Suppressor macrophage (primary cell): ENCODE measurements around the gene ZFPL1.

Experiments
- DNase-seq, 4 experiments: peaks; one replicate each; pipeline ENCODE4 v3.0.0-alpha.2; 2020 to 2022

ZFPL1 gene

DNA sequence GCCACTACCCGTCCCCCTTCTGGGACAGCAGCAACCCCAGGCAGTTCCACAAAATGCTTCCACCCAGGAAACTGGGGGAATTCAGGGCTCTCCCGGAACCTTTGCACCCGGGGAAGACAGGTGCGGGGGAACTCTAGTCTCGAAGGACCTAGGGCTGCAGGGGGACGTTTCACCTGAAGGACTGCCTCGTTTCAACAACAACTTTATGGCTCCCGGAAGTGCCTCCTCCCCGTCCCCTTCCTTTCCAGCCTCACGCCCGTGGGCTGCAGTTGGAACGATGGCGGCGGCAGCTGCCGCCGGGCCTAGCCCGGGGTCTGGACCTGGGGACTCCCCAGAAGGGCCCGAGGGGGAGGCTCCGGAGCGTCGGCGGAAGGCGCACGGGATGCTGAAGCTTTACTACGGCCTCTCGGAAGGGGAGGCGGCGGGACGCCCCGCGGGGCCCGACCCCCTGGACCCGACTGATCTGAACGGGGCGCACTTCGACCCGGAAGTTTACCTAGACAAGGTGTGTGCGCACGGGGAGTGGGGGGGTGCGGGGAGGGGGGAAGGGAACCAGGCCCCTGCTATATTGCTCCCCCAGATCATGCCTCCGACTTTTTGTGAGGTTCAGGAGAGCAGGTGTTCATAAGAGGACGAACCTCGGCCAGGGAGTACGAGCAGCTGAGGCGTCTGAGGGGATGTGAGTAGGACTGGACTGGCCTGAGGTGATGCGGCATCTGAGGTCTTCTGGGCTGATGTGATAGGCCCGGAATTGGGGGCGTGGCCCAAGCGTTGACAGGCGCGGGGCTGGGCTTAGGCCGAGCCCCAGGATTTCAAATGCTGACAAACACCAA, 12.2 kb downstream of the ZFPL1 start, which contains the start of gene VPS51:
TSS of gene VPS51 (plus strand) at position 241 of the 833 bp plus-strand sequence. CDS start at position 278, 37 bp downstream.
- DNase-seq, result peak; percentile 90 to 94 (median 93)

DNA sequence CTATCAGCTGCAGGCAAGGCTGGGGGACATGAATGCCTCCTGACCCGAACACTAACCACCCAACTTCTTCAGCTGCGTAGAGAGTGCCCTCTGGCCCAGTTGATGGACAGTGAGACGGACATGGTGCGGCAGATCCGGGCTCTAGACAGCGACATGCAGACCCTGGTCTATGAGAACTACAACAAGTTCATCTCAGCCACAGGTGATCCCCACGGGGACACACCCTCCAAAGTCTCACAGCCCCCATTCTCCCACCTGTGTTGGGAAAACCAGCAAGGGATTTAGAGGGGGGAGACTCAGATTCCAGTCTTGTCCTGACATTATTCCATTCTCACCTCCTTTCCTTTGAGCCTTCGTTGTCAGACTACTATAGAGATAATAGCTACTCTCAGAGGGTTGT, 12.9 kb downstream of the ZFPL1 start:
- DNase-seq, result no peak

DNA sequence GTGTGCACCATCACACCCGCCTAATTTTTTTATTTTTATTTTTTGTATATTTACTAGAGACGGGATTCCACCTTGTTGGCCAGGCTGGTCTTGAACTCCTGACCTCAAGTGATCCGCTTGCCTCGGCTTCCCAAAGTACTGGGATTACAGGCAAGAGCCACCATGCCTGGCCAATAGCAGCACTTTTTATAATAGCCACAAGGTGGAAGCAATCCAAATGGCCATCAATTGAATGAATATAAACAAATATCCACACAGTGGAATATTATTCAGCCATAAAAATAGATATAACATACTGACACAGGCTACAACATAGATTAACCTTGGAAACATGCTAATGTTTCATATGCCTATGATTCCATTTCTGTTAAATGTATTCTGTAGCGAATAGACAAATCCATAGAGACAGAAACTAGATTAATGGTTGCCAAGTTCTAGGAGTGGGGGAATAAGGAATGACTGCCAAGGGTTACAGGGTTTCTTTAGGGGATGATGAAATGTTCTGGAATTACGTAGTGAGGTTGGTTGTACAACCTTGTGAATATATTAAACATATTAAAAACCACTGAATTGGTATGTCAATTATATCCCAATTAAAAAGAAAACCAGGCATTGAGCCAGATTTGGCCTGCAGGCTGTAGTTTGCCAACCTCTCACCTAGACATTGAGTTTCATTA, 16.8 kb downstream of the ZFPL1 start:
- no peak for DNase-seq

DNA sequence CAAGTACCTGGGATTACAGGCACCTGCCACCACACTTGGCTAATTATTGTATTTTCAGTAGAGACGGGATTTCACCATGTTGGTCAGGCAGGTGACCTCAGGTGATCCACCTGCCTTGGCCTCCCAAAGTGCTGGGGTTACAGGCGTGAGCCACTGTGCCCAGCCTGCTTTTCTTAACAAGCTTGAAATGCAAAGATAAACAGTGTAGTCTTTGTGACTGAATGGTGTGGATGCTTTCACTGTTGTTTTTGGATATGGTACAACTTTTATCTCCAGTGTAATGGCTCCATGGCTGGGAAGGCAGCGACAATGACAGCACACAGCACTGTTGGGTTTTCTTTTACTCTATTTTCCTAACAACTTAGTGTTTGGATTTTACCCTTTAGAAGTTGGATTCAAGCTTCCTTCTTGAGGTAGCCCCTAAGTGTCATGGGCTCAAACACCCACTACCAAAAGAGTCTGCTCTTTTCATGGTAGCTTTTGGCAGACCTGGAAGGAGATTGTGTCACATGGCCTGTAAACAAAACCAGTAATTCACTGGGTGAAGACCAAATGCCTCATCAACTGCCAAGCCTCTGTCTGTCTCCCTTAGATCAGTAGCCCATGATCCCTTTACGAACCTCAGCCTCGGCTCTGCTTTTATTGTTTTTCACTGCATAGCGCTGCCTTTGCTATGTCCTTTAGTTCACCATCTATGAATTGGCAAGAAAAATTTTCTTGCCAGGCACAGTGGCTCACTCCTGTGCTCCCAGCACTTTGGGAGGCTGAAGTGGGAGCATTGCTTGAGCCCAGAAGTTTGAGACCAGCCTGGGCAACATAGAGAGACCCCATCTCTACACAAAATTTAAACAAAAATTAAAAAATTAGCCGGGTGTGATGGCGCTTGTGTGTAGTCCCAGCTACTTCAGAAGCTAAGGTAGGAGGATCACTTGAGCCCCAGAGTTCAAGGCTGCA, 18.4 kb downstream of the ZFPL1 start:
- no peak for DNase-seq

DNA sequence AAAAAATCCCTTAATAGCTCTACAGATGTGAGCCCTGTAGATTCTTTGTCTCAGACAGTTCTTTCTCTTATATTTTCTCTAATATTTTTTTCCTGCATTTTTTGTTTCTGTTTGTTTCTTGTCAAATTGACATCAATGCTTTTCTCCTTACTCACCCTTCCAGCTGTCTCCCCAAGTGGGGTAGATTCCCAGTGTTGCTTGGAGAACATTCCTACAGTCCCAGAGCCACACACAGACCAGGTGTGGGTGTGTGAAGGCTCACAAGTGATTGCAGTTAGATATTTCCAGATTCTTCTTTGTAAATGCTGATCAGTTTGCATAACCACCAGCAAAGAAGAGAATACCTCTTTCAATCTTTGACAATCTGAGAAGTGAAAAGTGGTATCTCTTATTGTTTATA, 19.5 kb downstream of the ZFPL1 start:
- no peak for DNase-seq

DNA sequence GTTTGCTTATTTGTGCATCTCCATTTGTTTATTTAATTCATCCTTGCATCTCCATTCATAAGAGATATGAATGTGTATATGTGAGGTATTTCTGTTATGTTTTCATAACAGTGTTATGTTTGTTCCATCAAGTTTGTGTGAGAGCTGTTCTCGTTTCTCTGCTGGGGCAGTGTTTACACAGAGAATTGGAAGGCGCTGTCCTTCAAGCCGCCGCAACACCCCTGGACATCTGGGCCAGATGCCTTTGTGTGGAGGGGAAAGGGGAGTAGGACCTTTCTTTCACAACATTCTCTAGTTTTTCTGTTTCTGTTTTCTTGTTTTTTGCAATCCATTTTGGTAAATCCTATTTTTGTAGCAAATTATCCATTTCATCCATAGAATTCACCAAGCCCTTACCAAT, 20.6 kb downstream of the ZFPL1 start:
- DNase-seq, result no peak

DNA sequence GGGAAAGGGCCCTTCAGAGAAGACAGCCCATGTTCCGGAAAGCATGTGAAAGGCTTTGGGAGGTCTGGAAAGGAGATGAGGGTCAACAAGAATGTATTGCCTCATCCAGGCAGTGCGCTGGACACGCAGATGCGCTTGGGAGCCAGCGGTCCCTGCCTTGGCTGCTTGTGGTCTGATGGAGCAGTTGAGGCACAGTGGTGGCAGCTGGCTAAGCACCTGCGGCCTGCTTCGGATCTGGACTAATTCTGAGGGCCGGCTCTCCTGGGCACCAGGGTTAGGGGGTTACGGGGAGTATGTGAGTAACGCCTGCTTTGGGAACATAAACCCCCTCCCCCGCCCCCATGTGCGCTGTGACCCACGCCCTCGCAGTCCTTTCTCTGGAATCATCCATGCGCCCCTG, 23.1 kb downstream of the ZFPL1 start:
- DNase-seq, result no peak

DNA sequence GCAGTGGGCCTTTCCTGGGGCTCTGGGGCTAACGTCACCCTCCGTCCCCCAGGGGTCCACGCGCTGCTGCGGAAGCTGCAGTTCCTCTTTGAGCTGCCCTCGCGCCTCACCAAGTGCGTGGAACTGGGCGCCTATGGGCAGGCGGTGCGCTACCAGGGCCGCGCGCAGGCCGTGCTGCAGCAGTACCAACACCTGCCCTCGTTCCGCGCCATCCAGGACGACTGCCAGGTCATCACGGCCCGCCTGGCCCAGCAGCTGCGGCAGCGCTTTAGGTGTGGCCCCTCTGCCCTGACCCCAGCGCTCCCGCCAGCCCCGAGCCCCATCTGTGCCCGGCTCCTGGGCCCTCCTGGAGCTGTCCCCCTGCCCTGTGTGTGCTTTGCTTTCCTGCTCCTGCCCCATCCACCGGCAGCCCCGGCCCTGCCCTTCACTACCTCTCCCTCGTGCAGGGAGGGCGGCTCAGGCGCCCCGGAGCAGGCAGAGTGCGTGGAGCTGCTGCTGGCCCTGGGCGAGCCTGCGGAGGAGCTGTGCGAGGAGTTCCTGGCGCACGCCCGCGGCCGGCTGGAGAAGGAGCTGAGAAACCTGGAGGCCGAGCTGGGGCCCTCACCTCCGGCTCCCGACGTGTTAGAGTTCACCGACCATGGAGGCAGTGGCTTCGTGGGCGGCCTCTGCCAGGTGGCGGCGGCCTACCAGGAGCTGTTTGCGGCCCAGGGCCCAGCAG, 23.9 kb downstream of the ZFPL1 start:
- DNase-seq, result no peak

DNA sequence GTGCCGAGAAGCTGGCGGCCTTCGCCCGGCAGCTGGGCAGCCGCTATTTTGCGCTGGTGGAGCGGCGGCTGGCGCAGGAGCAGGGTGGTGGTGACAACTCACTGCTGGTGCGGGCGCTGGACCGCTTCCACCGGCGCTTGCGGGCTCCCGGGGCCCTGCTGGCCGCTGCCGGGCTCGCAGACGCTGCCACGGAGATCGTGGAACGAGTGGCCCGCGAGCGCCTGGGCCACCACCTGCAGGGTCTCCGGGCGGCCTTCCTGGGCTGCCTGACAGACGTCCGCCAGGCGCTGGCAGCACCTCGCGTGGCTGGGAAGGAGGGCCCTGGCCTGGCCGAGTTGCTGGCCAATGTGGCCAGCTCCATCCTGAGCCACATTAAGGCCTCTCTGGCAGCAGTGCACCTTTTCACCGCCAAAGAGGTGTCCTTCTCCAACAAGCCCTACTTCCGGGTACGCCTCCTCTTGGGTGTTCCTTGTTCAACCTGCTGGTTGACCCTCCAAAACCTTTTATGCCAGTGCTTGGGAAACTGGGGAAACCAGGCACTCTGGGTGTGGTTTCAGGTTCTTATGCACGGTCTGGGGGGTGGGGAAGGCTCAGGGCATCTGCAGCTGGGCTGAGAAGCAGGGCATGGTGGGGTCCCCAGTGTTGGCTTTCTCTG, 24.6 kb downstream of the ZFPL1 start:
- no peak for DNase-seq

DNA sequence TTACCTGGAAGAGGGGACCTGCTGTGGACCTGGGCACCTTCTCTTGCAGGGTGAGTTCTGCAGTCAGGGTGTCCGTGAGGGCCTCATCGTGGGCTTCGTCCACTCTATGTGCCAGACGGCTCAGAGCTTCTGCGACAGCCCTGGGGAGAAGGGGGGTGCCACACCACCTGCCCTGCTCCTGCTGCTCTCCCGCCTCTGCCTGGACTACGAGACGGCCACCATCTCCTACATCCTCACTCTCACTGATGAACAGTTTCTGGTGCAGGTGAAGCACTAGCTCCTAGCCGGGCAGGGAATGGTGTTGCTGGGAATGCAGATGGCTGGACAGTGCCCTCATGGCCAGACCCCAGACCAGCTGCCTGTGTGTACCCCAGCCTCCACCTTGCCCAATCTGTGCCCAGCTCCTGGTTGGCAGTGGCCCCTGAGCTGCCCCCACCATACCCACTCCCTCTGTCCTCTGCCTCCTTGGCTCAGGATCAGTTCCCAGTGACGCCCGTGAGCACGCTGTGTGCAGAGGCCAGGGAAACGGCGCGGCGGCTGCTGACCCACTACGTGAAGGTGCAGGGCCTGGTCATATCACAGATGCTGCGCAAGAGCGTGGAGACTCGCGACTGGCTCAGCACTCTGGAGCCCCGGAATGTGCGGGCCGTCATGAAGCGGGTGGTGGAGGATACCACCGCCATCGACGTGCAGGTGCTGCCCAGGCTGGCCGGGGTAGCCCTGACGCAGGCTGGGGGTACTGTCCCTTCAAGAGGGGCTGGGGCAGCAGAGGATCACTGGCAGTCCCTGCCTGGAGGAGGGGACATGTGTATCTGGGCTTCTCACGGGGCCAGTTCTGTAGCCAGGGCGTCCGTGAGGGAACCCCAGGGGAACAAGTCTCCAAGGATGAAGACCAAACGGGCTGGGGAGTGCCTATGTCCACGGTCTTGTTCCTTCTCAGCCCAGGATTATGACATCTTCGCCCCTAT, 25.5 kb downstream of the ZFPL1 start:
- DNase-seq, result no peak

DNA sequence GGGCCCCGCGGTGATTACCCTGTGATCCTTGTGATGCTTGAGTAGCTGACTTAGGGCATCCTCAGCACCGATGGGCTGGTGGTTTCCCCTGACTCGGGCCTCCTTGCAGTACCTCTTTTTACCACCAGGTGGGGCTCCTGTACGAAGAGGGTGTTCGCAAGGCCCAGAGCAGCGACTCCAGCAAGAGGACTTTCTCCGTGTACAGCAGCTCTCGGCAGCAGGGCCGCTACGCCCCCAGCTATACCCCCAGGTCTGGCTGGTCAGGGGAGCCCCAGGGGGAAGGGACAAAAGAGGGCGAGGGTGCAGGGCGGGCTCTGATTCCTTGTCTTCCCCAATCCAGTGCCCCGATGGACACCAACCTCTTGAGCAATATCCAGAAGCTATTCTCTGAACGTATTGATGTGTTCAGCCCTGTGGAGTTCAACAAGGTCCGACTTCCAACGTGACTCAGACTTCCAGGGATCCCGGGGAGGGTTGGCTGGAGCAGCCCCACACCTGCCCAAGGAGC, 26.4 kb downstream of the ZFPL1 start:
- peak; percentile 86 to 95 (median 91) for DNase-seq

DNA sequence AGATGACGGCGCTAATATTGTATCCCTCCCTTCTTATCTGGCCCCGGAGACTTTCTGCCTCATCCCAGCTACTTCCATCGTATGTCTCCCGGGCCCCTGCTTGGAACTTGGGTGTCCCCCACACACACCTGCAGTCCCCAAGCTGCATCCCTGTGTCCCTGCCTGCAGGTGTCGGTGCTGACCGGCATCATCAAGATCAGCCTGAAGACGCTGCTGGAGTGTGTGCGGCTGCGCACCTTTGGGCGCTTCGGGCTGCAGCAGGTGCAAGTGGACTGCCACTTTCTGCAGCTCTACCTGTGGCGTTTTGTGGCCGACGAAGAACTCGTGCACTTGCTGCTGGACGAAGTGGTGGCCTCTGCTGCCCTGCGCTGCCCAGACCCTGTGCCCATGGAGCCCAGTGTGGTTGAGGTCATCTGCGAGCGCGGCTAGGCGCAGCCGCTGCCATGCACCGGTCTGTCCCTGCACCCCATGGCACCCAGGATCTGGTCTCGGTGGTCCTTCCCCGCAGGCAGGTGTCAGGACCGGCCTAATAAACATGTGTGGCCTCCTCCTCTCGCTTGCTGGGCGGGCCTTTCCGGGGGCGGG, 27.2 kb downstream of the ZFPL1 start:
- no peak for DNase-seq

DNA sequence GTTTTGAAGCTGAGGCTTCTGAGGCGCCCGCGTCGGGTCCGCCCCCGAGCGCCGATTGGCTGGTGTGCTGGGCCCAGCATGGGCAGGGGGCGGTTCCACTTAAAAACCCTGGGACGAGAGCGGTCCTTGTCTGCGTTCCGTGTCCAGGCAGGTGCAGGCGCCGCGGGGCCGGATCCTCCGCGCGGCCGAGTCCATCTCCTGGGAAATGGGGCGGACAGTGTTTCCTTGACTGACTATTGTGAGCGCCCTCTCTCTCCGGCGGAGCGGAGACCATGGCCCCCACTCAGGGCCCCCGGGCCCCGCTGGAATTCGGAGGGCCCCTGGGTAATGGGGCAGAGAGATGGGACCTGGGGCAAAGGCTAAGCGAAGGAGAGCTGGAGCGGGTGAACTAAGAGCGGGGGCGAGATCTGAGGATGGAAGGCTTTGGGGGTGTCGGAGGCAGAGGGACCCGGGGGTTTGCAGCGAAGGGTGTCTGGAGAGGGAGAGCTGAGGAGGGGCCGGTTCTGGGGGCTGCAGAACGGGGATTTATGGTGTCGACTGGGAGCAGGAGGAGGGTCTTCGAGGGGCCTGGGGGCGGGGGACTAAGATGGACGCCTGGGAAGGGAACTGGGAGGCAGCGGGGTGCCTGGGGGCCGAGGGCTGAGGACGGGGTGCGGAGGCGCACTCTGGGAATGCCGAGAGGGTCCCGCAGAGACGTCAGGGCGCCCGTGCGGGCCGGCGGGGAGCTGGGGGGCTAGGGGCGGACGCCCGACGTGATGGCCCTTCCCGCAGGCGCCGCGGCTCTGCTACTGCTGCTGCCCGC, 27.9 kb downstream of the ZFPL1 start, which contains the start of gene TM7SF2:
TSS of gene TM7SF2 (plus strand) at position 129 of the 802 bp plus-strand sequence. CDS start at position 273, 144 bp downstream.
- DNase-seq, result peak; percentile 93 to 98 (median 96)

DNA sequence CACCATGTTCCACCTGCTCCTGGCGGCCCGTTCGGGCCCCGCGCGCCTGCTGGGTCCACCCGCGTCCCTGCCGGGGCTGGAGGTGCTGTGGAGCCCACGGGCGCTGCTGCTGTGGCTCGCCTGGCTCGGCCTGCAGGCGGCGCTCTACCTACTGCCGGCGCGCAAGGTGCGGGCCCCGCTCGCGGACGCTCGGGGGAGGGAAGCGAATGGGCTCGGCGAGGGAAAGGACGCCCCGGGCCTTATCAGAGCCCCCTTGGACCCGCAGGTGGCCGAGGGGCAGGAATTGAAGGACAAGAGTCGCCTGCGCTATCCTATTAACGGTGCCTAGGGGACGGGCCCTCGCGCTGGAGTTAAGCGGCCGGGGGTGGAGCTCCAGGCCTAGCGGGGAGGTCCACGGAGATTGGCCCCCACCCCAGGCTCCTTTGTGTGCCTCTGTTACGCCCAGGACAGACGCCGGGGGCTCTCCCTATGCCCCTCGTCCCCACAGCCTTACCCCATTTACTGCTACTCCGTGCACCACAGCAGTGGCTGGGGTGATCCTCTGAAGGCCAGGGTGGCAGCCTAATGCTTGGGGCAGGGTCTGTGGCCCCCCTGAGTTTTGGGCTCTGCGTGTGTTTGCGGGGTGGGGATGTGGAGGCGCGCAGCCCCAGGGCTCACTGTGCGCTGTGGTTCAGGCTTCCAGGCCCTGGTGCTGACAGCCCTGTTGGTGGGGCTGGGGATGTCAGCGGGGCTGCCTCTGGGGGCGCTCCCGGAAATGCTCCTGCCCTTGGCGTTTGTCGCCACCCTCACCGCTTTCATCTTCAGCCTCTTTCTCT, 28.7 kb downstream of the ZFPL1 start:
- peak; percentile 70 to 89 (median 76) for DNase-seq

DNA sequence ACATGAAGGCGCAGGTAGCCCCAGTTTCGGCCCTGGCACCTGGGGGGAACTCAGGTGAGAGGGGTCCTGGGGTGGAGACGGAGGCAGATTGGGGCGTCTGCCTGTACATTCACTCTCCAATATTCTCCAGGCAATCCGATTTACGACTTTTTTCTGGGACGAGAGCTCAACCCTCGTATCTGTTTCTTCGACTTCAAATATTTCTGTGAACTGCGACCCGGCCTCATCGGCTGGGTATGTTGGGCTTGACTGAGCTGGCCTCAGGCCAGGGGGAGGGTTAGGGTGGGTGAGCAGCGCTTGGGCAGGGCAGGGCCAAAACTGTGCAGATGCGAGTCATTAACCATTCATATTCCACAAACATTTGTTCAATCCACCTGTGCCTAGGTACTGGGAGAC, 29.3 kb downstream of the ZFPL1 start:
- no peak for DNase-seq

DNA sequence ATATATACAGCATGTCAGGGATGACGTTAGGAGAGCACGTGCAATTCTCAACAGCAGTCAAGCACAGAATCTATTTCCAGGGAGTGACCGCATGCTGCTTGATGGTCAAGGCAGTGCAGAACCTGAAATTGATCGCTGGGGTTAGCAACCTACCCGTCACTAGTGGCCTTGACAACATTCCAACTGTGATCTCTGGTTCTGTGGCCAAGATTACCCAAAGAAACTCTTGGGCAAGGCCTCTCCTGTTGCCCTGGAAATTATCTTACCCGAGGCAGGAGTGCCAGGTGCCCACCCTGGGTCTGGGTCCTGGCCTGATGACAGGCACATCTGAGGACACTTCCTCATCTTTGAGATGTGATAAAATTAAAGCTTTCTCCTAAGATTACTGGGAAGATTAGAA, 29.8 kb downstream of the ZFPL1 start:
- no peak for DNase-seq

DNA sequence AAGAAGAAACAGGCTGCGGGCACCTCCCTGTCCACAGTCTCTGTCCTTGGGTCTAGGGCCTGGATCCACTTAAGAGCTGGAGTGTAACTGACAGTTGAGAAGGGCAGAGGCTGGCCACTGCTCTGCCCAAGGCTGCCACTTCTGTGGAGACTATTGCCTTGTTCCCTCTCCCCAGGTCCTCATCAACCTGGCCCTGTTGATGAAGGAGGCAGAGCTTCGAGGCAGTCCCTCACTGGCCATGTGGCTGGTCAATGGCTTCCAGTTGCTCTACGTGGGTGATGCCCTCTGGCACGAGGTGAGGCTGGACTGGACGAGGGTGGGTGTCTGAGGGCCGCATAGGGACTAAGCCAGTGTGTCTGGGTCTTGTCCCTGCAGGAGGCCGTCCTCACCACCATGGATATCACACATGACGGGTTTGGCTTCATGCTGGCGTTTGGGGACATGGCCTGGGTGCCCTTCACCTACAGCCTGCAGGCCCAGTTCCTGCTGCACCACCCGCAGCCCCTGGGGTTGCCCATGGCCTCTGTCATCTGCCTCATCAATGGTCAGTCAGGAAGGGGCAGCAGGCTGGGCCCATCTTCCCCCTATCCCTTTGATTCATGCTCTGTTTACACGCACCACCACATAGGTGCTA, 30.6 kb downstream of the ZFPL1 start:
- DNase-seq, result no peak
